Measurements from ENCODE around the gene KMT2B. TPM values are rescaled to one million over a fixed set of nuclear protein-coding genes. Genes with fewer than 3 reads are reported as not detected.
A peak's percentile ranks its signal among the peaks of the same experiment; 100 is the strongest.

The KMT2B gene
- total and polyA plus RNA-seq, 2 of the 8 experiments (the other 6 are each of a cell fraction or from before 2014, with no cell fraction given), result 26.7 to 38.6 TPM

GRCh38 chr19:35741203-35741515 is 23.4 kb downstream of the KMT2B start:
- Histone ChIP-seq H3K9ac (replicated peaks in 1 of 4; ENCODE audit: extremely low read depth in 1 of 4, low read depth in 3 of 4, low read length in 3 of 4) (peak overlapping the region in 2 of 4 experiments; percentile 51 to 64; a peak in 4 of 7 replicates), H4K91ac (replicated peaks; ENCODE audit: insufficient read length, low read length) (no peak overlapping the region), H3K27ac (ENCODE audit: low read depth, low read length) (peak overlapping the region; percentile 69; the same call in 1 of the 2 replicates), H3K27me3 (replicated peaks in 1 of 4; ENCODE audit: control insufficient read depth in 3 of 4, extremely low read depth in 1 of 4, insufficient read depth in 3 of 4, low read length in 3 of 4) (no peaks in the 10 kb centered on the region), H3K4me2 (ENCODE audit: insufficient read depth in 1 of 2, low read depth in 2 of 2, low read length in 2 of 2) (peak overlapping the region; percentile 70 to 78), H2BK20ac (ENCODE audit: low read length) (no peak overlapping the region), H3K36me3 (ENCODE audit: control insufficient read depth in 2 of 4, insufficient read depth in 4 of 4, low read length in 3 of 4) (peaks cover 8 to 18% (median 13%) of the 10 kb centered on the region in 4 experiments; a peak in 5 of 8 replicates), H2AFZ (ENCODE audit: low read length) (no peak overlapping the region), H3K23me2 (ENCODE audit: low read depth, low read length) (peaks cover 17% of the 10 kb centered on the region; the same call in 1 of the 2 replicates), H3K4me1 (replicated peaks in 1 of 4; ENCODE audit: control insufficient read depth in 3 of 4, insufficient read depth in 4 of 4, low read length in 3 of 4) (peaks cover 0 to 6% (median 3%) of the 10 kb centered on the region in 4 experiments; a peak in 3 of 7 replicates), H2BK120ac (replicated peaks; ENCODE audit: low read depth, low read length) (no peak overlapping the region), H3K56ac (replicated peaks; ENCODE audit: insufficient read length, low read depth, low read length) (peak overlapping the region; percentile 44), H3K18ac (ENCODE audit: extremely low read depth, low read length) (peak overlapping the region; percentile 83), H3K79me1 (ENCODE audit: low read depth, low read length) (no peaks in the 10 kb centered on the region; the same call in none of the 2 replicates), H2BK15ac (ENCODE audit: low read length) (no peak overlapping the region), H2BK12ac (ENCODE audit: low read depth, low read length) (no peak overlapping the region), H4K8ac (ENCODE audit: extremely low read depth, insufficient read depth, low read length) (no peak overlapping the region), H4K20me1 (replicated peaks in 1 of 2; ENCODE audit: control insufficient read depth in 1 of 2, insufficient read depth in 2 of 2, low read length in 2 of 2) (peaks cover 0 to 9% of the 10 kb centered on the region in 2 experiments), H4K5ac (ENCODE audit: insufficient read length, low read depth, low read length) (peak overlapping the region; percentile 81), H2AK5ac (ENCODE audit: low read depth, low read length) (no peak overlapping the region), H3K9me3 (ENCODE audit: insufficient read depth in 2 of 2, low read depth in 1 of 2, low read length in 1 of 2) (no peaks in the 10 kb centered on the region), H3K79me2 (ENCODE audit: control insufficient read depth in 1 of 2, insufficient read depth in 2 of 2, low read length in 2 of 2) (peaks cover 0 to 2% of the 10 kb centered on the region in 2 experiments; a peak in 1 of 4 replicates), H3K14ac (ENCODE audit: insufficient read length) (no peak overlapping the region), H3K4ac (replicated peaks; ENCODE audit: insufficient read length, low read depth, low read length) (peak overlapping the region; percentile 69), H3K23ac (ENCODE audit: insufficient read length) (no peak overlapping the region), H2BK5ac (ENCODE audit: low read depth, low read length) (no peak overlapping the region), H3K4me3 (ENCODE audit: extremely low read depth in 1 of 4, insufficient read depth in 2 of 4, low read depth in 3 of 4, low read length in 4 of 4) (peak overlapping the region; percentile 36 to 86 (median 77))
- WGBS, 2 experiments (ENCODE audit: extremely low coverage in 1 of 2, insufficient coverage in 1 of 2, insufficient read length in 1 of 2, insufficient replicate concordance in 2 of 2, low coverage in 1 of 2, low lambda C conversion rate in 2 of 2, missing lambda C conversion rate in 1 of 2), result 1% methylated on average over 12 of the region's 12 CpGs; no CpG with 5 or more reads in 1 of the 2 experiments
- CTCF ChIA-PET (ENCODE audit: partially characterized antibody), result interaction anchor here (0.9 to 8.9 kb wide), 10 partner anchors 9 to 137 kb away, joined by 3 to 80 read pairs (median 4); no protein-coding TSS in a partner anchor
- no peak for TF ChIP-seq BACH1 (IDR thresholded peaks at IDR 0.05; ENCODE audit: low read length)
- no peak; the same call in 1 of the 2 replicates for TF ChIP-seq PHF8 (conservative IDR thresholded peaks at IDR 0.05; ENCODE audit: low read depth, low read length)
- no peak for TF ChIP-seq SUZ12 (IDR thresholded peaks at IDR 0.05; ENCODE audit: low read length)
- TF ChIP-seq KDM1A (IDR thresholded peaks at IDR 0.05; ENCODE audit: borderline replicate concordance, low read length), result 0 out of 2 replicates have a peak, but pooled peaks have one; percentile 5
- no peak for TF ChIP-seq BRCA1 (IDR thresholded peaks at IDR 0.05; ENCODE audit: low read depth, low read length)
- TF ChIP-seq HDAC6 (IDR thresholded peaks at IDR 0.05; ENCODE audit: low read depth, low read length), result no peak
- TF ChIP-seq POLR2A (IDR thresholded peaks at IDR 0.05; ENCODE audit: control extremely low read depth in 1 of 2, low read depth in 2 of 2, low read length in 2 of 2), result no peak
- TF ChIP-seq ASH2L (IDR thresholded peaks at IDR 0.05; ENCODE audit: low read length), result peak; percentile 5
- FAIRE-seq, result no peak
- POLR2A ChIA-PET (ENCODE audit: partially characterized antibody), result interaction anchor here (0.8 to 7.6 kb wide), 16 partner anchors 10 to 246 kb away, joined by 3 to 54 read pairs (median 4); partner anchors contain the start of genes APLP1 and HSPB6
- DNase-seq (ENCODE audit: low read depth in 1 of 2, low spot score in 2 of 2), result no peak

Measured in H1 (cell line).